Measurements from ENCODE around the gene B3GALT4. TPM values are rescaled to one million over a fixed set of nuclear protein-coding genes. Genes with fewer than 3 reads are reported as not detected.
A peak's percentile ranks its signal among the peaks of the same experiment; 100 is the strongest.
"Not testable (repeated sequence)": the region's sequence is repeated elsewhere in the genome, so short reads cannot be mapped to it uniquely, and the experiment has no call there.

The B3GALT4 gene
- total RNA-seq, 1 donor from 2014 or later, result 2.1 TPM

DNA sequence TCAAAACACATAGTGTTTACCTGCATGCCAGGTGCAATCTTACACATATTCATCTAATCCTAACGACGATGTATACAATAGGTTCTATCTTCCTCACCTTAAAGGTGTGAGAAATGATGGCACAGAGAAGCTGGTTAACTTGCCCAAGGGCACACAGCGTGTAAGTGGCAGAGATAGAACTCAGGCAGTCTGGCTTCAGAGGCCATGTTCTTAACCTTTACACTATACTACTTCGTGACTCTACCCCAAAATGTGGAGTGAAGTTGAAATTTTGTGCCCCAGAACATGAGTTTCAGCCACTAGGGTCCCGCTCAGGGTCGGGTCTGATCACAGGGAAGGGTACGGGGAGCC is 5.8 kb upstream of the B3GALT4 start:
- peaks cover 35 to 56% (median 43%) of the 10 kb centered on the region in 3 donors for H3K4me1 ChIP-seq (ENCODE audit: control insufficient read depth in 3 of 3, insufficient read depth in 3 of 3, low read length in 3 of 3)
- peak overlapping the region; percentile 97 for H3K27ac ChIP-seq (ENCODE audit: low read depth, low read length)
- no peaks in the 10 kb centered on the region for H3K27me3 ChIP-seq (ENCODE audit: control insufficient read depth in 3 of 3, insufficient read depth in 3 of 3, low read length in 3 of 3)
- H3K9me3 ChIP-seq (ENCODE audit: control insufficient read depth in 3 of 3, low read length in 3 of 3), result no peaks in the 10 kb centered on the region
- H3K4me3 ChIP-seq (ENCODE audit: low read length in 3 of 3), result peak overlapping the region; percentile 84 to 96 (median 95)
- H3K36me3 ChIP-seq (ENCODE audit: control insufficient read depth in 3 of 3, insufficient read depth in 3 of 3, low read length in 3 of 3), result peaks cover 57 to 67% (median 57%) of the 10 kb centered on the region in 3 donors
- H3K9ac ChIP-seq (ENCODE audit: low read depth in 1 of 3, low read length in 3 of 3), result peak overlapping the region; percentile 91 to 97 (median 96)

DNA sequence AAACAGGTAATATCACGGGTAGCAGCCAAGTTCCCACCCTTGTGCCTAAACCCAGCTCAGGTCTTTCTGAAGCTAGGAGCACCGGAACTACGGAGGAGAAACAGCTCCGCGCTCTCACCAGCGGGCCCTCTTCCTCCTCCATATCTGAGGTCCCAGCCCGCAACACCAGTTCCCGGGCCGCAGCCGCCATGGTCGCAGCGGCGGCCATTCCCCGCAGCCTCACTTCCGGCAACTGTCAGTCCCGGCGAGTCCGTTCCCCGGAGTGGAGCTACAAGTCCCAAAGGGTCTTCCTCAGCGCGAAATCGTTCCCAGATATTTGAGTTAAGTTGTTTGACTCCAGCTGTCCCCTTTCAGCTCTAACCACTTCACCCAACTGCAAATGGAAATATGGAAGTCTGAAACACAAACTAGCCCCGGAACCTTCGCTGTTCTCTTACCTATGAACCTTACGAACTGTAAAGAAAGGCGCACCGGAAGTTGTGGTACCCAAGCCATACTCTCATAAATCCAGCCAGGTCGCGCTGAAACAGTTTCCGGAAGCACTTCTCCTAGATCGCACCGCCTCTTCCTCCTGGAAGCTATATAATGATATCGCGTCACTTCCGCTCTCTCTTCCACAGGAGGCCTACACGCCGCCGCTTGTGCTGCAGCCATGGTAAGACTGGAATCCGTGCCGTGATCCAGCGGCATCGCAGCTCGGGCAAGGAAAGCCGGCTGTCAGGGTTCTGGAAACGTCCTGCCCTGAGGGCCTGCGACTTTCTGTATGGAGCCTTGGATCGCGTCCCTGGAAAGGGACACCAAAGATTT is 5.3 kb upstream of the B3GALT4 start, which contains the start of the genes RPS18 and VPS52:
RPS18 (plus strand) TSS at position 608 of the 807 bp plus-strand sequence; CDS start at position 653, 45 bp downstream.
VPS52 (minus strand) TSS at position 409 of the 807 bp plus-strand sequence; CDS start at position 208, 201 bp downstream.
- Histone ChIP-seq H3K27ac (ENCODE audit: low read depth, low read length) (peak within 1 kb of the TSS; percentile 97), H3K36me3 (ENCODE audit: control insufficient read depth in 3 of 3, insufficient read depth in 3 of 3, low read length in 3 of 3) (peaks cover 56 to 63% (median 57%) of the 10 kb centered on the region in 3 donors), H3K9me3 (ENCODE audit: control insufficient read depth in 3 of 3, low read length in 3 of 3) (no peaks in the 10 kb centered on the region), H3K4me3 (ENCODE audit: low read length in 3 of 3) (peak within 1 kb of the TSS; percentile 84 to 96 (median 95)), H3K4me1 (ENCODE audit: control insufficient read depth in 3 of 3, insufficient read depth in 3 of 3, low read length in 3 of 3) (peaks cover 41 to 62% (median 48%) of the 10 kb centered on the region in 3 donors), H3K9ac (ENCODE audit: low read depth in 1 of 3, low read length in 3 of 3) (peak within 1 kb of the TSS; percentile 91 to 97 (median 96)), H3K27me3 (ENCODE audit: control insufficient read depth in 3 of 3, insufficient read depth in 3 of 3, low read length in 3 of 3) (no peaks in the 10 kb centered on the region)

DNA sequence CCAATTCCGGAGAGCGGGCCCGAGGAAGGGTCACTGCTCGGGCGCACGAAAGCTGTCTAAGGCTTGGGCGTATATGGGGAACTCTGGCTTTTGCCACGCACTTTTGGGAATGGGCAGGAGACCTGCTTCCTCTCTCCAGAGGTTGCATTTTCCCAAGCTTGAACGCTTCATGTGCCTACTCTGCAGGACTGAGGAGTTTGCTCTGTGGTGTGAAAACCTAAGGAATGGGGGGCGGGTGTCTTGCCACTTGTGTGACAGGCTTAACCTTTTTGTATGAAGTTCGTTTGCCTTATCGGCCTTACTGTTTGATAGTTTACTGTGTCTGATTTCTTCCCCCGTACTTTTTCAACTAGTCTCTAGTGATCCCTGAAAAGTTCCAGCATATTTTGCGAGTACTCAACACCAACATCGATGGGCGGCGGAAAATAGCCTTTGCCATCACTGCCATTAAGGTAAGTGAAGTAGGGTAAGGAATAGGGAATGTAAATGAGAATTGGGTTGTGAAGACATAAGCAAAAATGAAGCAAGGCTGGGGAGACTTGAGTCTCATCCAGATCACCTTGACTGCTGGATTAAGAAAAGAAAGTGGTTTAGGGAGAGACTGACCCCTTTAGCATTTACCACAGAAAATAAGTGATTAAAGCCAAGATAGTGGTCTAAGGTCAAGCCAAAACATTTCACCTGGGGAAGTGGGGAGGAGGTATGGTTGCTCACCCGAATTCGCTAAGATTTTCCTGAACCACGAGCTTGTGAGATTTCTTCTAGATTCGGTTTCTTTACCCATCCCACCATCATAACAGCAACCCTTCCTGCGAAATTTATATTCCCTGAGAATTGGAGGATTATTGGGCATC is 4.4 kb upstream of the B3GALT4 start:
- Histone ChIP-seq H3K27ac (ENCODE audit: low read depth, low read length) (peak overlapping the region; percentile 97), H3K36me3 (ENCODE audit: control insufficient read depth in 3 of 3, insufficient read depth in 3 of 3, low read length in 3 of 3) (peaks cover 47 to 55% (median 49%) of the 10 kb centered on the region in 3 donors), H3K4me1 (ENCODE audit: control insufficient read depth in 3 of 3, insufficient read depth in 3 of 3, low read length in 3 of 3) (peaks cover 45 to 70% (median 50%) of the 10 kb centered on the region in 3 donors), H3K9ac (ENCODE audit: low read depth in 1 of 3, low read length in 3 of 3) (peak overlapping the region; percentile 91 to 96 (median 91)), H3K27me3 (ENCODE audit: control insufficient read depth in 3 of 3, insufficient read depth in 3 of 3, low read length in 3 of 3) (no peaks in the 10 kb centered on the region), H3K4me3 (ENCODE audit: low read length in 3 of 3) (peak overlapping the region; percentile 84 to 96 (median 95)), H3K9me3 (ENCODE audit: control insufficient read depth in 3 of 3, low read length in 3 of 3) (no peaks in the 10 kb centered on the region)

DNA sequence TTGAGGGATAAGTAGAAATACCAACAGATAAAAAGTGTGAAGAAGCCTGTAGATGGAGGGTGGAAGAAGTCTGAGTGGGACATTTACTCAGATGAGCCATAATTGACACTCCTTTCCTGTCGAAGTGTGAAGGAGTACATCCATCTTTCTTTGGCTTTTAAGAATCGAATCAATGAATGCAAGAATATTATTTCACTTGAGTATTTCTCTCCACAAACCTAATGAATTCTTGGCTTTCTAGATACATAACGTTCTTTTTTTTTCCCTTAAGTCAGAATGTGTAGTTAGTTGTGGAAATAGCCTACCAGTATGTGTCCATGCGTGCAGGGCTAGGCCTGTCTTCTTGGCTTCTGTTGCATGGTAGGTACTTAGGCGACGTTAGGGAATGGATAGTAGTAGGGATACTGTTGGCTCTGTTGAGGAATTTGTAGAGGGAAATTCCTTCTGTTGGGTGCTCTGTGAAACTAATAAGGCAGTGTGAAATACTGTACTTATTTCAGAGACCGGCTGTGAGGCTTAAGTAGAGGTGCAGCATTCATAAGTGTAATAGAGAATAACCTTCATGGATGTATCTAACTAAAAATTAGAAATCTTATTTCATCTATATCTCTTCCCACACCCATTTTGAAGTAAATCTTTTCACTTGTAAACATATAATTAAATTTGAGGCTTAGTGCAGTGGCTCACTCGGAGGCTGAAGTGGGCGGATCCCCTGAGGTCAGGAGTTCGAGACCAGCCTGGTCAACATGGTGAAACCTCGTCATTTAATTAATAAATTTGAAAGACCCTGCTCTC is 3.6 kb upstream of the B3GALT4 start:
- peak overlapping the region; percentile 84 to 96 (median 95) for H3K4me3 ChIP-seq (ENCODE audit: low read length in 3 of 3)
- H3K9me3 ChIP-seq (ENCODE audit: control insufficient read depth in 3 of 3, low read length in 3 of 3), result no peaks in the 10 kb centered on the region
- no peaks in the 10 kb centered on the region for H3K27me3 ChIP-seq (ENCODE audit: control insufficient read depth in 3 of 3, insufficient read depth in 3 of 3, low read length in 3 of 3)
- H3K9ac ChIP-seq (ENCODE audit: low read depth in 1 of 3, low read length in 3 of 3), result peak overlapping the region; percentile 91 to 96 (median 91)
- H3K36me3 ChIP-seq (ENCODE audit: control insufficient read depth in 3 of 3, insufficient read depth in 3 of 3, low read length in 3 of 3), result peaks cover 40 to 47% (median 41%) of the 10 kb centered on the region in 3 donors
- no peak overlapping the region for H3K27ac ChIP-seq (ENCODE audit: low read depth, low read length)
- peaks cover 53 to 79% (median 55%) of the 10 kb centered on the region in 3 donors for H3K4me1 ChIP-seq (ENCODE audit: control insufficient read depth in 3 of 3, insufficient read depth in 3 of 3, low read length in 3 of 3)

DNA sequence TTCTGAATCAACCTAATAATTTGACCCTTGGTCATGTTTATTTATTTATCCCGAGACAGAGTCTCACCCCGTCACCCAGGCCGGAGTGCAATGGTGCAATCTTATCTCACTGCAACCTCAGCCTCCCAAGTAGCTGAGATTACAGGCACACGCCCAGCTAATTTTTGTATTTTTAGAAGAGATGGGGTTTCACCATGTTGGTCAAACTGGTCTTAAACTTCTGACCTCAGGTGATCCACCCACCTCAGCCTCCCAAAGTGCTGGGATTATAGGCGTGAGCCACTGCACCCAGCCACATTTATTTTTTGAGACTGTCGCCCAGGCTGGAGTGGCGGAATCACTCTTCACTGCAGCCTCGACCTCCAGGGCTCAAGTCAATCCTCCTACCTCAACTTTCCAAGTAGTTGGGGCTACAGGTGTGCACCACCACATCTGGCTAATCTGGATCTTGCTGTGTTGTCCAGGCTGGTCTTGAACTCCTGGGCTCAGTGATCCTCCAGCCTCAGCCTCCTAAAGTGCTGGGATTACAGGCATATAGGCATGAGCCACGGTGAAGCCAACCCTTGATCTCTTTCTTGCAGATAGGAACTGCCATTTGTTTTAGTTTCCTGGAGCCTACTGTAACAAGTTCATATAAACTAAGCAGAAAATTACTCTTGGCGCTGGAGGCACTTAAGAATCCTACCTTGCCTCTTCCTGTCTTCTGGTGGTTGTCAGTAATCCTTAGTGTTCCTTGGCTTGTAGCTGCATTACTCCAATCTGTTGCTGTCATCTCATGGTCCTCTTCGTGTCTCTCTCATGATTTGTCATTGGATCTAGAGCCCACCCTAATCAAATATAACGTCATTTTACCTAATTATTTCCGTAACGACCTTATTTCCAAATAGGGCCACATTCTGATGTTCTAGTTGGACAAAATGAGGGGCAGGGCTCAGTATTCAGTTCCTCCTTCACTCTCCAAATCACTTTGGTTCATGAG is 2.7 kb upstream of the B3GALT4 start:
- Histone ChIP-seq H3K4me3 (ENCODE audit: low read length in 3 of 3) (no peak overlapping the region), H3K27ac (ENCODE audit: low read depth, low read length) (no peak overlapping the region), H3K9me3 (ENCODE audit: control insufficient read depth in 3 of 3, low read length in 3 of 3) (no peaks in the 10 kb centered on the region), H3K36me3 (ENCODE audit: control insufficient read depth in 3 of 3, insufficient read depth in 3 of 3, low read length in 3 of 3) (peaks cover 37 to 38% (median 37%) of the 10 kb centered on the region in 3 donors), H3K9ac (ENCODE audit: low read depth in 1 of 3, low read length in 3 of 3) (peak overlapping the region; percentile 25 to 91 (median 51)), H3K27me3 (ENCODE audit: control insufficient read depth in 3 of 3, insufficient read depth in 3 of 3, low read length in 3 of 3) (no peaks in the 10 kb centered on the region), H3K4me1 (ENCODE audit: control insufficient read depth in 3 of 3, insufficient read depth in 3 of 3, low read length in 3 of 3) (peaks cover 61 to 82% (median 63%) of the 10 kb centered on the region in 3 donors)

DNA sequence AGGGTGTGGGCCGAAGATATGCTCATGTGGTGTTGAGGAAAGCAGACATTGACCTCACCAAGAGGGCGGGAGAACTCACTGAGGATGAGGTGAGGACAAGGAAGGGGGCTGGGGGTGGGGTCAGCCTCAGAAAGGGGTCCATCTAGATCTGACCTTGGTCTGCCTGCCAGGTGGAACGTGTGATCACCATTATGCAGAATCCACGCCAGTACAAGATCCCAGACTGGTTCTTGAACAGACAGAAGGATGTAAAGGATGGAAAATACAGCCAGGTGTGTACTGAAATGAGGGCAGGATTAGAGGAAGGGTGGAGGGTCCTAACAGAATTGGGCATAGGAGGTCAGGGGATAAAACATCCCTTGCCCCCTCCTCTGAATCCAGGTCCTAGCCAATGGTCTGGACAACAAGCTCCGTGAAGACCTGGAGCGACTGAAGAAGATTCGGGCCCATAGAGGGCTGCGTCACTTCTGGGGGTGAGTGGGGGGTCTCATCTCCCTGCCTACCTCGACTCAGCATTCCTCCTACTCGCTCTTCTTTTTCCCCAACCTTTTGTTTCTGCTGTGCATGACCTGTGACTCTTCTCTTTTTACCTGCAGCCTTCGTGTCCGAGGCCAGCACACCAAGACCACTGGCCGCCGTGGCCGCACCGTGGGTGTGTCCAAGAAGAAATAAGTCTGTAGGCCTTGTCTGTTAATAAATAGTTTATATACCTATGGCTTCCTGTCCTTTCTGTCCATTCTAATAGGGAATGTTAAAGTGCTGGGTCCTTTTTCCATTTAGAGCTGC is 935 bp upstream of the B3GALT4 start:
- H3K27ac ChIP-seq (ENCODE audit: low read depth, low read length); H3K9me3 ChIP-seq (ENCODE audit: control insufficient read depth in 3 of 3, low read length in 3 of 3); H3K27me3 ChIP-seq (ENCODE audit: control insufficient read depth in 3 of 3, insufficient read depth in 3 of 3, low read length in 3 of 3): not testable (repeated sequence)
- peak overlapping the region in 2 of 3 donors; percentile 76 to 77 for H3K4me3 ChIP-seq (ENCODE audit: low read length in 3 of 3)
- peaks cover 66 to 87% (median 68%) of the 10 kb centered on the region in 3 donors for H3K4me1 ChIP-seq (ENCODE audit: control insufficient read depth in 3 of 3, insufficient read depth in 3 of 3, low read length in 3 of 3)
- peaks cover 39 to 48% (median 41%) of the 10 kb centered on the region in 3 donors for H3K36me3 ChIP-seq (ENCODE audit: control insufficient read depth in 3 of 3, insufficient read depth in 3 of 3, low read length in 3 of 3)
- H3K9ac ChIP-seq (ENCODE audit: low read depth in 1 of 3, low read length in 3 of 3), result peak overlapping the region in 2 of 3 donors; percentile 65 to 83

DNA sequence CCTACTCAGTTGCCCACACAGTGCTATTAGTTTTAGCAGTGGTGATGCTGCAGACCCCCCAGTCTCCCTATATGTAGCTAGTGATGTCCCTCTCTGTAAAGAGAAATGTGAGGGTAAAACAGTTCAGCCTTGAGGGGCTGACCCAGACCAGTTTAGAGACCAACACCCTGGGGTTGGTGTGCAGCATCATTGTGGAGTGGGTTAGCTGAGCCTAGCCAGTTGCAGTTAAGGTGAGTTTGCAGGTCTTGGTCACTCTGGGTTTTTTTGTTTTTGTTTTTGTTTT is 401 bp upstream of the B3GALT4 start:
- H3K36me3 ChIP-seq (ENCODE audit: control insufficient read depth in 3 of 3, insufficient read depth in 3 of 3, low read length in 3 of 3), result peaks cover 41 to 50% (median 45%) of the 10 kb centered on the region in 3 donors
- peaks cover 63 to 83% (median 67%) of the 10 kb centered on the region in 3 donors for H3K4me1 ChIP-seq (ENCODE audit: control insufficient read depth in 3 of 3, insufficient read depth in 3 of 3, low read length in 3 of 3)
- no peaks in the 10 kb centered on the region for H3K9me3 ChIP-seq (ENCODE audit: control insufficient read depth in 3 of 3, low read length in 3 of 3)
- peak overlapping the region; percentile 60 for H3K27ac ChIP-seq (ENCODE audit: low read depth, low read length)
- peak overlapping the region; percentile 65 to 83 (median 65) for H3K9ac ChIP-seq (ENCODE audit: low read depth in 1 of 3, low read length in 3 of 3)
- peak overlapping the region; percentile 71 to 77 (median 76) for H3K4me3 ChIP-seq (ENCODE audit: low read length in 3 of 3)
- H3K27me3 ChIP-seq (ENCODE audit: control insufficient read depth in 3 of 3, insufficient read depth in 3 of 3, low read length in 3 of 3), result no peaks in the 10 kb centered on the region

DNA sequence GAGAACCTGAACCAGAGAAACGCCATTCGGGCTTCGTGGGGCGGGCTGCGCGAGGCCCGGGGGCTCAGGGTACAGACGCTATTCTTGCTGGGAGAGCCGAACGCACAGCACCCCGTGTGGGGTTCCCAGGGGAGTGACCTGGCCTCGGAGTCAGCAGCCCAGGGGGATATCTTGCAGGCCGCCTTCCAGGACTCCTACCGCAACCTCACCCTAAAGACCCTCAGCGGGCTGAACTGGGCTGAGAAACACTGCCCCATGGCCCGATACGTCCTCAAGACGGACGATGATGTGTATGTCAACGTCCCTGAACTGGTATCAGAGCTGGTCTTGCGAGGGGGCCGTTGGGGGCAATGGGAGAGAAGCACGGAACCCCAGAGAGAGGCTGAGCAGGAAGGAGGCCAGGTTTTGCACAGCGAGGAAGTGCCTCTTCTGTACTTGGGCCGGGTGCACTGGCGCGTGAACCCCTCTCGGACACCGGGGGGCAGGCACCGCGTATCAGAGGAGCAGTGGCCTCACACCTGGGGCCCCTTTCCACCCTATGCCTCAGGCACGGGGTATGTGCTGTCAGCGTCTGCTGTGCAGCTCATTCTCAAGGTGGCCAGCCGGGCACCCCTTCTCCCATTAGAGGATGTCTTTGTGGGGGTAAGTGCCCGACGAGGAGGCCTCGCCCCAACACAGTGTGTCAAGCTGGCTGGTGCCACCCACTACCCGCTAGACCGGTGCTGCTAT is 904 bp downstream of the B3GALT4 start:
- Histone ChIP-seq H3K9me3 (ENCODE audit: control insufficient read depth in 3 of 3, low read length in 3 of 3) (no peaks in the 10 kb centered on the region), H3K4me1 (ENCODE audit: control insufficient read depth in 3 of 3, insufficient read depth in 3 of 3, low read length in 3 of 3) (peaks cover 54 to 73% (median 61%) of the 10 kb centered on the region in 3 donors), H3K9ac (ENCODE audit: low read depth in 1 of 3, low read length in 3 of 3) (peak overlapping the region; percentile 65 to 83 (median 65)), H3K4me3 (ENCODE audit: low read length in 3 of 3) (peak overlapping the region; percentile 71 to 77 (median 76)), H3K36me3 (ENCODE audit: control insufficient read depth in 3 of 3, insufficient read depth in 3 of 3, low read length in 3 of 3) (peaks cover 47 to 55% (median 54%) of the 10 kb centered on the region in 3 donors), H3K27ac (ENCODE audit: low read depth, low read length) (peak overlapping the region; percentile 60), H3K27me3 (ENCODE audit: control insufficient read depth in 3 of 3, insufficient read depth in 3 of 3, low read length in 3 of 3) (no peaks in the 10 kb centered on the region)

All from skeletal muscle tissue (tissue), 4 donors.